Gastroesophageal sphincter (tissue), 3 donors: ENCODE results near the gene ERMP1.

Source experiments
- CTCF ChIP-seq, 4 experiments: fragments of 200-600 bp in 2 of 4; fragments of 450-650 bp in 2 of 4; sonication (generic) in 1 of 4; IDR thresholded peaks; one replicate each; pipeline ENCODE4 v1.5.1; 2017 to 2019; ENCODE audit warnings: antibody characterized with exemption in 4 of 4, mild to moderate bottlenecking in 2 of 4, moderate library complexity in 2 of 4
- EP300 ChIP-seq: sonication (generic); formaldehyde crosslinking; IDR thresholded peaks from one replicate; pipeline ENCODE4 v1.6.1; 2017; ENCODE audit warnings: antibody characterized with exemption, mild to moderate bottlenecking
- POLR2A ChIP-seq, 2 donors: fragments of 450-650 bp; IDR thresholded peaks; one replicate each; pipeline ENCODE4 v1.6.1; 2017; ENCODE audit warnings: antibody characterized with exemption in 2 of 2, mild to moderate bottlenecking in 2 of 2, moderate library complexity in 1 of 2
- POLR2AphosphoS5 ChIP-seq: sonication (generic); formaldehyde crosslinking; IDR thresholded peaks from one replicate; pipeline ENCODE4 v1.6.1; 2017; ENCODE audit warnings: antibody characterized with exemption

GRCh38 chr9:5815461-5815860, 17.5 kb downstream of the ERMP1 start:
- no peak for TF ChIP-seq POLR2A (IDR thresholded peaks at IDR 0.05)
- TF ChIP-seq EP300, result no peak
- TF ChIP-seq CTCF (IDR thresholded peaks at IDR 0.05), result no peak
- TF ChIP-seq POLR2AphosphoS5, result no peak
